NB4 (cell line): ENCODE data around the gene KMT2C.
"Not testable (repeated sequence)": the region's sequence is repeated elsewhere in the genome, so short reads cannot be mapped to it uniquely, and the experiment has no call there.

Experiments used
- POLR2A ChIP-seq: IDR thresholded peaks from 2 replicates; pipeline ENCODE4 v1.6.1; 2011; ENCODE audit warnings: mild to moderate bottlenecking; ENCODE audit not compliant: insufficient read length; ENCODE audit errors: extremely low read depth
- TF ChIP-seq, protein P1 (sequence below): IDR thresholded peaks from one replicate; pipeline ENCODE4 v1.5.1; 2012; ENCODE audit warnings: low read depth, low read length
- TF ChIP-seq, protein P2 (sequence below): IDR thresholded peaks from 2 replicates; pipeline ENCODE4 v1.6.1; 2011; ENCODE audit warnings: low read depth, low read length

DNA sequence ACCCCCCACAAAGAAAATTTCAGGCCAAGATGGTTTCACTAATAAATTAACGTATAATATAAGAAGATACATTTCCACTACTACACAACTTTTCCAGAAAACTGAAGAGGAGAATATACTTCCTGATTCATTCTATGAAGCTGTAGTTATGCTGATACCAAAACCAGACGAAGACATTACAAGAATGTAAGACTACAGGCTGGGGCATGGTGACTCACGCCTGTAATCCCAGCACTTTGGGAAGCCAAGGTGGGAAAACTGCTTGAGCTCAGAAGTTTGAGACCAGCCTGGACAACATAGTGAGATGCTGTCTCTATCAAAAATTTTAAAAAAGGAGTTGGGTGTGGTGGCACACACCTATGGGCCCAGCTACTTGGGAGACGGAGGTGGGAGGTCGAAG, 201.4 kb downstream of the KMT2C start:
- TF ChIP-seq, protein P1, sequence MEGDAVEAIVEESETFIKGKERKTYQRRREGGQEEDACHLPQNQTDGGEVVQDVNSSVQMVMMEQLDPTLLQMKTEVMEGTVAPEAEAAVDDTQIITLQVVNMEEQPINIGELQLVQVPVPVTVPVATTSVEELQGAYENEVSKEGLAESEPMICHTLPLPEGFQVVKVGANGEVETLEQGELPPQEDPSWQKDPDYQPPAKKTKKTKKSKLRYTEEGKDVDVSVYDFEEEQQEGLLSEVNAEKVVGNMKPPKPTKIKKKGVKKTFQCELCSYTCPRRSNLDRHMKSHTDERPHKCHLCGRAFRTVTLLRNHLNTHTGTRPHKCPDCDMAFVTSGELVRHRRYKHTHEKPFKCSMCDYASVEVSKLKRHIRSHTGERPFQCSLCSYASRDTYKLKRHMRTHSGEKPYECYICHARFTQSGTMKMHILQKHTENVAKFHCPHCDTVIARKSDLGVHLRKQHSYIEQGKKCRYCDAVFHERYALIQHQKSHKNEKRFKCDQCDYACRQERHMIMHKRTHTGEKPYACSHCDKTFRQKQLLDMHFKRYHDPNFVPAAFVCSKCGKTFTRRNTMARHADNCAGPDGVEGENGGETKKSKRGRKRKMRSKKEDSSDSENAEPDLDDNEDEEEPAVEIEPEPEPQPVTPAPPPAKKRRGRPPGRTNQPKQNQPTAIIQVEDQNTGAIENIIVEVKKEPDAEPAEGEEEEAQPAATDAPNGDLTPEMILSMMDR, result not testable (repeated sequence)
- not testable (repeated sequence) for TF ChIP-seq POLR2A
- TF ChIP-seq, protein P2, sequence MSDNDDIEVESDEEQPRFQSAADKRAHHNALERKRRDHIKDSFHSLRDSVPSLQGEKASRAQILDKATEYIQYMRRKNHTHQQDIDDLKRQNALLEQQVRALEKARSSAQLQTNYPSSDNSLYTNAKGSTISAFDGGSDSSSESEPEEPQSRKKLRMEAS, result not testable (repeated sequence)
